ENCODE data around the gene SUMO1.

The SUMO1 gene

DNA sequence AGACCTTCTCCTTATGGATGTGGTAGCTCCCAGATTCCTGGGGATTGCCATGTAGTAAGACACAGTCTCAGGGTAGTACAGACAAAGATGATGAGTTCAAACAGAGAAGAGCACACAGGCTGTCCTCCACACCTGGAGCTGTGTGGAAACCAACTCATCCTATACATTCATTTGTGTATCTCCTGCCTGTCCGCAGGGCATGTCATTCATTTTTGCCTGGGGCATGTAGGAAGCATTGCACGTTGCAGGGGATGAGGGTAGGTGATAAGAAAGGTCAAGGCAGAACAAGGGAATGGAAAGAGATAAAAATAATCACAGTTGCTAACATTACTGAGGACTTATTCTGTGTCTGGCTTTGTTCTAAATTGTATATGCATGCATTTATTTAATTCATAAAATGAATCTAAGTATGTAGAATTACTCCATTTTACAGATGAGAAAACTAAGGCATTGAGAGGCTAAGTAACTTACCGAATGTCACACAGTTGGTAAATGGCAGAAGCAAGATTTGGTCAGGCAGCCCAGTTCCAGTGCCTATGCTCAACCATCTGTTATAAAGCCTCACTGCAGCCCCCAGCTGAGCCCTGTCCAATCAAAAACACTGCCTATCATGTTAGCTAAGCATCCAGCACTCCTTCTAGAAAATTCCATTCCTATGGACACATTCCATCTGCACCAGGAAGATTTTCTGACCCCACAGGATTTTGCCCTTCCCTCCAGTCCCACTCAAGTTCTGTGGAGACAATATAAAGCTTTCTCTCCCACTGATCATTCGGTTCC lies 81.0 kb downstream of the SUMO1 start:
- in situ Hi-C loops (cut with MboI; ENCODE audit: low sequenced_read_pairs), result no loop called here

Measured in HL-60/S4 treated with phorbol 12-myristate 13-acetate at 8.2 ng/mL for 4 days and 3 days (cell line).